ENCODE data around the gene GMCL2. TPM values are rescaled to one million over a fixed set of nuclear protein-coding genes. Genes with fewer than 3 reads are reported as not detected.

Gene GMCL2
- polyA plus RNA-seq (not detected in 2 replicates), polyA minus RNA-seq (not detected in 2 replicates)

GRCh38 chr5:178187014-178187413, at the start of gene GMCL2:
Gene GMCL2, minus strand, starts transcription at chr5:178187371. Its CDS starts 72 bp downstream, at chr5:178187299.
- Histone ChIP-seq H3K9ac (ENCODE audit: low read length) (no peak within 1 kb of the TSS), H3K27ac (ENCODE audit: low read length) (no peak within 1 kb of the TSS), H3K4me3 (ENCODE audit: low read length) (no peak within 1 kb of the TSS), H3K36me3 (ENCODE audit: insufficient read depth, low read length) (no peaks in the 10 kb centered on the region), H3K27me3 (ENCODE audit: insufficient read depth, low read depth, low read length) (no peaks in the 10 kb centered on the region), H3K9me2 (ENCODE audit: insufficient read depth, low read length) (no peaks in the 10 kb centered on the region), H3K79me2 (replicated peaks; ENCODE audit: insufficient read depth, low read length) (no peaks in the 10 kb centered on the region), H4K20me1 (ENCODE audit: insufficient read depth) (no peaks in the 10 kb centered on the region), H3F3A (ENCODE audit: insufficient read depth, low read length, poor library complexity, severe bottlenecking) (no peaks in the 10 kb centered on the region), H3K4me2 (ENCODE audit: low read length) (no peak within 1 kb of the TSS), H2AFZ (ENCODE audit: low read depth, low read length) (no peak within 1 kb of the TSS), H3K9me3 (ENCODE audit: low read length) (no peaks in the 10 kb centered on the region)
- TF ChIP-seq MXI1 (conservative IDR thresholded peaks at IDR 0.05; ENCODE audit: poor library complexity, severe bottlenecking) (no peak), EP300 (conservative IDR thresholded peaks at IDR 0.05; ENCODE audit: poor library complexity, severe bottlenecking) (no peak), POLR2AphosphoS5 (IDR thresholded peaks at IDR 0.05) (no peak), RAD21 (conservative IDR thresholded peaks at IDR 0.05) (no peak), REST (IDR thresholded peaks at IDR 0.05; ENCODE audit: borderline replicate concordance) (no peak), TAF1 (IDR thresholded peaks at IDR 0.05; ENCODE audit: low read depth) (no peak)

- Histone ChIP-seq H3K9ac (ENCODE audit: low read length) (no peak overlapping the region), H3K9me3 (ENCODE audit: low read length) (no peaks in the 10 kb centered on the region), H3K4me3 (ENCODE audit: low read length) (no peak overlapping the region), H3F3A (ENCODE audit: insufficient read depth, low read length, poor library complexity, severe bottlenecking) (no peaks in the 10 kb centered on the region), H3K79me2 (replicated peaks; ENCODE audit: insufficient read depth, low read length) (peaks cover under 1% of the 10 kb centered on the region), H3K27me3 (ENCODE audit: insufficient read depth, low read depth, low read length) (no peaks in the 10 kb centered on the region), H3K4me2 (ENCODE audit: low read length) (no peak overlapping the region), H3K36me3 (ENCODE audit: insufficient read depth, low read length) (no peaks in the 10 kb centered on the region), H3K9me2 (ENCODE audit: insufficient read depth, low read length) (no peaks in the 10 kb centered on the region), H3K27ac (ENCODE audit: low read length) (no peak overlapping the region), H4K20me1 (ENCODE audit: insufficient read depth) (no peaks in the 10 kb centered on the region), H2AFZ (ENCODE audit: low read depth, low read length) (no peak overlapping the region)
- TF ChIP-seq CTCF (IDR thresholded peaks at IDR 0.05; ENCODE audit: poor library complexity, severe bottlenecking) (no peak), SMC3 (conservative IDR thresholded peaks at IDR 0.05; ENCODE audit: poor library complexity) (no peak), EZH2 (IDR thresholded peaks at IDR 0.05; ENCODE audit: borderline replicate concordance, insufficient read depth, low read length, poor library complexity, severe bottlenecking) (no peak), MXI1 (conservative IDR thresholded peaks at IDR 0.05; ENCODE audit: poor library complexity, severe bottlenecking) (no peak), EP300 (conservative IDR thresholded peaks at IDR 0.05; ENCODE audit: poor library complexity, severe bottlenecking) (no peak), RAD21 (conservative IDR thresholded peaks at IDR 0.05) (no peak), REST (IDR thresholded peaks at IDR 0.05; ENCODE audit: borderline replicate concordance) (no peak), POLR2AphosphoS5 (IDR thresholded peaks at IDR 0.05) (no peak), TAF1 (IDR thresholded peaks at IDR 0.05; ENCODE audit: low read depth) (no peak)
Measured at GRCh38 chr5:178236679-178237078, 49.5 kb upstream of the GMCL2 start.
